Activated naive CD4-positive, alpha-beta T cell treated with anti-CD3 and anti-CD28 coated beads, Interleukin-2, amount 50 U/mL, for 16 hours (primary cell): ENCODE results near the gene CDK17.
"Not testable (repeated sequence)": the region's sequence is repeated elsewhere in the genome, so short reads cannot be mapped to it uniquely, and the experiment has no call there.

Source experiments
- DNase-seq: peaks from one replicate; pipeline ENCODE4 v3.0.0-alpha.2; 2020

The CDK17 gene

DNA sequence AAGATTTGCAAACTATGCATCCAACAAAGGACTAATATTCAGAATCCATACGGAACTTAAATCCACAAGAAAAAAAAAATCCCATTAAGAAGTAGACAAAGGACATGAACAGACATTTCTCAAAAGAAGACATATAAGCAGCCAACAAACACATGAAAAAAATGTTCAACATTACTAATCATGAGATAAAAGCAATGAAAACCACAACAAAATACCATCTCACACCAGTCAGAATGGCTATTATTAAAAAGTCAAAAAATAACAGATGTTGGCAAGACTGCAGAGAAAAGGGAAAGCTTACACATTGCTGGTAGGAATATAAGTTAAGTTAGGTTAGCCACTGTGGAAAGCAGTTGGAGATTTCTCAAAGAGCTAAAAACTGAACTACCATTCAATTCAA lies 16.2 kb downstream of the CDK17 start:
- no peak for DNase-seq

- no peak for DNase-seq
Observed at GRCh38 chr12:96383371-96383770, 16.9 kb downstream of the CDK17 start.

DNA sequence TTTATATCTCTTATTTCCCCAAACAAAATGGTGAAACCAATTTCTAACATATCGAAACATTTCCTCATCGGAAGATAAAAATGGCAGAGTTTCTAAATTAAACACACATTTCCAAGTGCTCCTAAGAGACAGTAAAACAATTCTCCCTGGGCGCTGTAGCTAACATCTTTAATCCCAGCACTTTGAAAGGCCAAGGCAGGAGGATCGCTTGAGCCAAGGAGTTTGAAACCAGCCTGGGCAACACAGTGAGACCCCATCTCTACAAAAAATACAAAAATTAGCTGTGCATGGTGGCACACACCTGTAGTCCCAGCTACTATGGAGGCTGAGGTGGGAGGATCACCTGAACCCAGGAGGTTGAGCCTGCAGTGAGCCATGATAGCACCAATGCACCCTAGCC lies 20.5 kb downstream of the CDK17 start:
- DNase-seq, result not testable (repeated sequence)

DNA sequence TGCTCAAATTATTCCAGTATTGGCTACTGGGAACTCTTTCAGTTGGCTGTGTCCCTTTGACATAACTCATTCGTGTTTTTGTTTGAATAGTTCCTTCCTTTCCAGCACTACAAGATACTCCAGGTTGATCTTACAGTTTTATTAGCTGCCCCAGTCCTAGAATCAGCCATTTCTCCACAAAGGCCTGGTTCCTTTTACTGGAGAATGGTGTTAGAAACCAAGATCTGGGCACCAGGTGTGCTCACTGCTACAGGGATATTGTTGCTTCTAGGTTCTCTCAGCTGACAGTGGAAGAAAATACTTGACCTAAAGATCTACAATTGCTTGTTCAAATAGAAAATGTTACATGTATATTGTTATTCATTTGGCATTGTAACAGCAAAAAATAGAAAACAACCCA lies 21.9 kb downstream of the CDK17 start:
- DNase-seq, result no peak

GRCh38 chr12:96376865-96377264 lies 23.4 kb downstream of the CDK17 start:
- DNase-seq, result no peak

GRCh38 chr12:96375841-96376604 lies 24.2 kb downstream of the CDK17 start:
- no peak for DNase-seq

- no peak for DNase-seq
Observed at GRCh38 chr12:96375170-96375569, 25.1 kb downstream of the CDK17 start.

GRCh38 chr12:96371790-96372699 lies 28.2 kb downstream of the CDK17 start:
- no peak for DNase-seq

DNA sequence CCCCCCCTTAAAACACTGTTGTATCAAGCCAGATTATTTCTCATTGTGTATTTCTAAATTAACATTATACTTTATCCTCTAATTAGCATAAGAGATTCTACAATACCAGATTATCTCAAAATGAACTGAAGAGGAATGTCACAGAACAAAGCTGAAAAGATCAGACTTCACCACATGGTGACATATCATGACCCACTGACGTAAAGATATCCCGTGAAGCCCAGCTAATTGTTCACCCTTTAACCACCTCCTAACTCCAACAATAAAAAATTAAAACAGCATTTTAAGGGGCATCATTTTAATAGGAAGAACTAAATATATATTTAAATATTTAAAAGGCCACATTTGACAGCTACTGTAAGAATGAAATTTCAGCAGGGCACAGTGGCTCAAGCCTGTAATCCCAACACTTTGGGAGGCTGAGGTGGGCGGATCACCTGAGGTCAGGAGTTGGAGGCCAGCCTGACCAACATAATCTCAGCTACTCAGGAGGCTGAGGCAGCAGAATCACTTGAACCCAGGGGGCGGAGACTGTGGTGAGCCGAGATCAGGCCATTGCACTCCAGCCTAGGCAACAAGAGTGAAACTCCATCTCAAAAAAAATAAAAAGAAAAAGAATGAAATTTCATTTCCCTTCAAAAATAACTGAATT lies 29.0 kb downstream of the CDK17 start:
- no peak for DNase-seq

DNA sequence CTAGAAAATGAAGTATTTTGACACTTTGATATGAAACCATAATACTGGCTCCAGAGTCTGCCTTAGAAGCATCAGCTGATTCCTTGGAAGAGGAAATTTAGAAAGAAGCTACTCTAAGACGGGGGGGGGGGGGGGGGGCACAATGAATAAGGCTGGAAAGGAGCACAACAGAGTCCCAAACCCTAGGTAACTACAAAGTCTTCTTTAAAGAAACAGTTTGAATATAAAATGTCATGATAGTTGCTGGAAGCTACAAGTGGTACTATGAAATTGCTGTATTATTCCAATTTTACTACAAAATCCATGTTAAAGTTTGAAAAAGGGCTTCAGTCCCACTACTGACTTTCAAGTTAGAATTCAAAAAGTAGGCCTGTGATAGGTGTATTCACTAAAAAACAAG lies 31.6 kb downstream of the CDK17 start:
- DNase-seq, result no peak

DNA sequence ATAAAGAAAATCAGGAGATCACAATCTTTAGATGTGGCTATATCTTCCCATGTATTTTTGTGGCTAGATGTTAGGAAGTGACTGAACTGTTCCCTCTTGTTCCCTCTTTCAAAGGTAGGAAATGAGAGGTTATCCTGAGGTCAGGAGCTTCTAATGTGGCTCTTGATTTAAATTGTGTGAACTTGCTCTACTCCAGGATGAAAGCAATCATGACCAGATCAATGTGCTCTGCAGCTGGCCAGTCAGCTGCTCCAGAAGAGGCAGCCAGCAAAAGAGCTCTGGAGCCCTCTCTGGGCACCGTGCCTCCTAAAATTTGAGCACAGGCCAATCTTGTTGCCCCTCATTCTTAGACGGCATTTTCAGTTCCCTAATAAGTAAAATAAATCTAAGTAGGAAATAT lies 32.0 kb downstream of the CDK17 start:
- no peak for DNase-seq

DNA sequence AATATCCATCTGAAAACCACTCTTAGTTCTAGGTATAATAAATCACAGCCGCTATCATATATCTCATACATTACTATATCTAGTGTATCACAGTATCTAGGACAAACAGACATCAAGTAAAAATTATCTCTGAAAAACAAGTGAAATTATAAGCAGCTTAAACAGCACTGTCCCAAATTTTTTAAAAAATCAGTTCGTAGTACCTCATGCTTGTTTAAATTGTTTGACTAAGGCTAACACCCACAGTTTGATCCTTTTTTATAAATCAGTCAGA lies 33.9 kb downstream of the CDK17 start:
- no peak for DNase-seq

DNA sequence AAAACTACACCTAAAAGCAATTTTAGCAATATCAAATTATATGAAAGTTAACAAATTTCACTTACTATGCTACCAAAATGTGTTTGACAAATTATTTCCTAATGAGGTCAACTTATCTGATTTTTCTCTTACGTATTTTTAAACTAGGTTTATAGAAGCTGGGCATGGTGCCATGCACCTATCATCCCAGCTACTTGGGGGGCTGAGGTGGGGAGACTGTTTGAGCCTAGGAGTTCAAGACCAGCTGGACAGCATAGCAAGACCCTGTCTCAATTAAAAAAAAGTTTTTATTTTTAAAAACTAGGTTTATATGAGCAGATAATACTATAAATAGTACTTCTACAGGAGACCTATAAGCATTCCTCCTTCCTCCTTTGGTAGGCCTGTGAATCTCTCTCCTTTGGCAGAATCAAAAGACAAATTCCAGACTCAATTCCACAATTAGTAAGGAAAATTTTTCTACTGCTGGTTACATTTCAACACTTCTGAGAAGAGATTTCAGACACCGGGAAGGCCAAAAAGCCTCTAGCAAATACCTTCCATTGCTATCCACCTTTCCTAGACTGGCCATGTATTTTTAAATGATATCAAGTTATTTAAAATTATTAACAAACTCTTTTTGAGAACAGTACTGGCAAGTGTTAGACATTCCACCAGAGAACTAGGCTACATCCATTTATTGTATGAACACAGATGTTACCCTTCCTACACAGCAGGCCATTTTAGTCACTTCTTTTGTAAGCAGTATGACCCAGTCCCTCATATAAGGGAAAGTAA lies 34.4 kb downstream of the CDK17 start:
- no peak for DNase-seq

DNA sequence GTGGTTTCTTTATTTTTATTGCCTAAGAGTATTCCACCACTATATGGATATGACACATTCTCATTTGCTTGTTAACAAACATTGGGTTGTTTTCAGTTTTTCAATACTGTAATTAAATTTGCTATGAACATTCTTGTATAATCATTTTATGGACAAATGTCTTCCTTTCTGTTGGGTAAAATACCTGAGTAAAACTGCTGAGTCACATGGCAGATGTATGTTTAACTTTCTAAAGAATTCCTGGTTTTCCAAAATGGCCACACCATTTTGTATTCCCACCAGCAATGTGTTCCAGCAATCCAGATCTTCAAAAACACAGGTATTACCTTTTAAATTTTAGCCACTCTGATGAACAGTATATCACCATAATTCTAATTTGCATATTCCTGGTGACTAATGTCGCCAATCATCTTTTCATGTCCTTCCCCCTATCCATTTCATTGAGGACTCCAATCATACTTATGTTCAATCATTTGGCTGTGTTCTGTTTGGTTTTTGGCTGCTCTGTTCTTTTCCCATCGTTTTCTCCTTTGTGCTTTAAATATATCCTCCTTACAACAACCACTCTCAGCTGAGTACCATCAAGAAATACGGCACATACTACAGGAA lies 36.0 kb downstream of the CDK17 start:
- DNase-seq, result no peak

GRCh38 chr12:96361074-96361473 lies 39.2 kb downstream of the CDK17 start:
- DNase-seq, result no peak

DNA sequence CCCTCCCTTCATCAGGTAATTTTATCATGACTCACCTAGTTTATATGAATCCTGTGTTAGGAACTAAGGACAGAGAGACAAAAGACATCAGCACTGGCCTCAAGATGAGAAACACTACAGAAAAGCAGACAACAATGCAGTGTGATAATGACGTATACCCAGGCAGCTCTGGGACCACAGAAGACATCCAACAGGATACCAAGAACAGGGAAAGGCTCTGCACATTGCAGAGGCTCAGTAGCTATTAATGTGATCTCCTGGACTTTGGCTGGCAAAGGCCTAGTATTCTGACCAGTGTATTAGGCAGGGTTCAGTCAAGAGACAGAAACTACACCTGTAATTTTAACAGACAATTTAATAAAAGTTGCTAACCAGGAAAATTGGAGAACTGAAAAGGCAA lies 39.7 kb downstream of the CDK17 start:
- no peak for DNase-seq

DNA sequence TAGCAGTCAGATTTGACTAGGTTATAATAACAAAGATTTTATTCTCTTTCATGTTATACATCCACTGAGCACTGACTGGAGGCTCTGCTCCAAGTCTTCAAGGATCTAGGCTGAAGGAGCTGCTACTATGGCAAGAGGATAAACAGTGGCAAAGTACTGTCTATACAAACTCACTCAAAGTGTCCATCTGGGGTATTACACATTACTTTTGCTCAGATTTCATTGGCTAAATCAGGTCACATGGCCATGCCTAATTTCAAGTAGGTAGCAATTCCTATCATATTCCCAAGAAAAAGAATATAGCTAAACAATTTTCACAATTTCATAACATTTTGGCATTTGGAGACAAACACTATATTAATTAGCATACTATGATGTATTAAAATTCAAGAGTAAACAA lies 40.9 kb downstream of the CDK17 start:
- DNase-seq, result no peak

DNA sequence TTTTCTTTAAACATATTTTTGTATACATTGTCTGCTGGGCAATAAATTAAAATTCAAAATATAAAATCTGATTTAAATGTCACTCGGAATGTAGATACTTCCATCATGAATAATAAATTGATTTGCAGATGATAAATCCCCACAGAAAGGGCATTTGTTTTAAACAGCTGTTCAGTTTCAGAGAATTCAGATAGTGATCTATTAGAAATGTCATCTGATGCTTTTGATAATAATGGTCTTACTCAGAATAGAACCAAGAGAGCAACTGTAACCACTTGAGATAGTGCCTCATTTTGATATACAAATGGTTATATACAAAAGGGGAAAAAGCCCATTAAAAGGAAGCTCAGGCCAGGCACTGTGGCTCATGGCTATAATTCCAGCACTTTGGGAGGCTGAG lies 43.4 kb downstream of the CDK17 start:
- DNase-seq, result no peak

- DNase-seq, result no peak
Observed at GRCh38 chr12:96354844-96355534, 45.2 kb downstream of the CDK17 start.

- DNase-seq, result no peak
Observed at GRCh38 chr12:96354326-96354725, 45.9 kb downstream of the CDK17 start.

DNA sequence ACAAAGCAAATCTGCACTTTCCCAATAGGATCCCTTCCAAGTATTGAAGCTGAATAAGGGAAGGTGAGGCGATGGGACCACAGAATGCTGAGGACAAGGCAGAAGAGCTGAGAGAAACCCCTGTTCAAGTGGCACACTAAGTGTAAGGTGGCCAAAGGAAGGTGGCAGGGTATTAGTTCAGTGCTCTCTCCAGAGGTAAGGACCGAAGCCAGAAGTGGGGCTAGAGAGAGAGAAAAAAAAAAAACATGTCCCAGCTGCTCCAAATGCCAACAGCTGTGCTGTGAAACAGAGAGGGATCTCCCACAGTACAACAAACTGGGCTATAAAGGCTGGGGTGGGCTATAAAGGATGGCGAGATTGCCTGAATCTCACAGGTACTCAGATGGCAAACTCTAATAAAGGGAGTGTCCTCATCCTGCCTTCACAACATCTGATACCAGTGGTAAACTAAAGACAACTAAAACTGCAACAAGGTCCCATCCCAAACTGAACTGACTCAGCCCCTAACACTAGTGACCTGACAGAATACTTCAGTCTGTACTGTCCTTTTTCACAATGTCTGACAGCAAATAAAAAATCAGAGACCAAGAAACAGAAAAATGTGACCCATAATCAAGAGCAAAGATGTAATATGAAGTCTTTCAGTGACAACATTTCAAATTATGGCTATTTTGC lies 47.9 kb downstream of the CDK17 start:
- no peak for DNase-seq

DNA sequence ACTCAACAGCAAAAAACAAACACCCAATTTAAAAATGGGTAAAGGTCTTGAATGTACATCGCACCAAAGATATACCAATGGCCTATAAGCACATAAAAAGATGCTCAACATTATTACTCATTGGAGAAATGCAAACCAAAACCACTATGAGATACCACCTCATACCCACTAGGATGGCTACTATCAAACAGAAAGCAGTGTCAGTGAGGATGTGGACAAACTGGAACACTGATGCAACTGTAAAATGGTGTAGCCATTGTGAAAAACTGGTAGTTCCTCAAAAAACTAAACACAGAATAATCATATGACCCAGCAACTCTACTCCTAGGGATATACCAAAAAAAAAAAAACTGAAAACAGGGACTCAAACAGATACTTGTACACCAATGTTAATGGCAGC lies 49.3 kb downstream of the CDK17 start:
- no peak for DNase-seq
